OCI-LY1 (cell line): ENCODE results near the gene UQCR10.

Source experiments
- H2AFZ ChIP-seq: fragments of 200-600 bp; sonication (generic), shearing (Covaris generic); 2 replicates; pipeline ENCODE4 v1.6.0; 2014; ENCODE audit warnings: antibody characterized with exemption, mild to moderate bottlenecking, low read length
- H3F3A ChIP-seq: fragments of 200-600 bp; sonication (generic), shearing (Covaris generic); 2 replicates; pipeline ENCODE4 v1.6.0; 2014; ENCODE audit warnings: mild to moderate bottlenecking, antibody characterized with exemption, low read length, moderate library complexity; ENCODE audit not compliant: insufficient read depth
- H3K27ac ChIP-seq: fragments of 200-600 bp; sonication (generic); 2 replicates; pipeline ENCODE4 v1.5.1; 2014; ENCODE audit warnings: low read length, mixed run types, mild to moderate bottlenecking, low read depth; ENCODE audit not compliant: poor library complexity, severe bottlenecking
- H3K27me3 ChIP-seq: fragments of 200-600 bp; sonication (generic); 2 replicates; pipeline ENCODE4 v1.6.0; 2014; ENCODE audit warnings: antibody characterized with exemption, mild to moderate bottlenecking, low read length, moderate library complexity; ENCODE audit not compliant: insufficient read depth
- H3K36me3 ChIP-seq: fragments of 200-600 bp; sonication (generic); 2 replicates; pipeline ENCODE4 v1.6.1; 2014; ENCODE audit warnings: mild to moderate bottlenecking, antibody characterized with exemption, low read length, moderate library complexity, mixed read lengths; ENCODE audit not compliant: insufficient read depth
- H3K4me1 ChIP-seq: fragments of 200-600 bp; sonication (generic); 2 replicates; pipeline ENCODE4 v1.5.1; 2014; ENCODE audit warnings: mild to moderate bottlenecking, low read length, moderate library complexity; ENCODE audit not compliant: insufficient read depth, severe bottlenecking
- H3K4me2 ChIP-seq: fragments of 200-600 bp; sonication (generic), shearing (Covaris generic); 2 replicates; pipeline ENCODE4 v1.6.1; 2014; ENCODE audit warnings: low read length
- H3K4me3 ChIP-seq: fragments of 200-600 bp; sonication (generic); 2 replicates; pipeline ENCODE4 v1.5.1; 2014; ENCODE audit warnings: low read length, low read depth, mild to moderate bottlenecking, mixed read lengths; ENCODE audit not compliant: poor library complexity, severe bottlenecking
- H3K79me2 ChIP-seq: fragments of 200-600 bp; shearing (Covaris generic); 2 replicates; pipeline ENCODE4 v1.6.1; 2016; ENCODE audit warnings: mixed run types, low read length, mixed read lengths; ENCODE audit not compliant: insufficient read depth
- H3K9ac ChIP-seq: fragments of 200-600 bp; sonication (generic), shearing (Covaris generic); 2 replicates; pipeline ENCODE4 v1.6.1; 2014; ENCODE audit warnings: mild to moderate bottlenecking, low read length, mixed read lengths
- H3K9me2 ChIP-seq: fragments of 200-600 bp; sonication (generic), shearing (Covaris generic); 2 replicates; pipeline ENCODE4 v1.6.1; 2014; ENCODE audit warnings: low read depth, mild to moderate bottlenecking, low read length, mixed read lengths
- H3K9me3 ChIP-seq: fragments of 200-600 bp; shearing (Covaris generic); 2 replicates; pipeline ENCODE4 v1.6.1; 2014; ENCODE audit warnings: low read length, mixed read lengths
- H4K20me1 ChIP-seq: fragments of 200-600 bp; sonication (generic), shearing (Covaris generic); 2 replicates; pipeline ENCODE4 v1.6.0; 2016; ENCODE audit warnings: mild to moderate bottlenecking, low read length; ENCODE audit not compliant: insufficient read depth
- EZH2 ChIP-seq: fragments of 200-600 bp; sonication (generic), shearing (Covaris generic); IDR thresholded peaks from 2 replicates; pipeline ENCODE4 v1.8.0; 2017; ENCODE audit warnings: borderline replicate concordance, mixed run types, mild to moderate bottlenecking, antibody characterized with exemption, low read length, moderate library complexity, mixed read lengths
- TF ChIP-seq, protein P1 (sequence below): fragments of 200-600 bp; sonication (generic), shearing (Covaris generic); IDR thresholded peaks from 2 replicates; pipeline ENCODE4 v1.5.1; 2017; ENCODE audit warnings: mild to moderate bottlenecking, antibody characterized with exemption, low read length, moderate library complexity, mixed read lengths

UQCR10 gene

DNA sequence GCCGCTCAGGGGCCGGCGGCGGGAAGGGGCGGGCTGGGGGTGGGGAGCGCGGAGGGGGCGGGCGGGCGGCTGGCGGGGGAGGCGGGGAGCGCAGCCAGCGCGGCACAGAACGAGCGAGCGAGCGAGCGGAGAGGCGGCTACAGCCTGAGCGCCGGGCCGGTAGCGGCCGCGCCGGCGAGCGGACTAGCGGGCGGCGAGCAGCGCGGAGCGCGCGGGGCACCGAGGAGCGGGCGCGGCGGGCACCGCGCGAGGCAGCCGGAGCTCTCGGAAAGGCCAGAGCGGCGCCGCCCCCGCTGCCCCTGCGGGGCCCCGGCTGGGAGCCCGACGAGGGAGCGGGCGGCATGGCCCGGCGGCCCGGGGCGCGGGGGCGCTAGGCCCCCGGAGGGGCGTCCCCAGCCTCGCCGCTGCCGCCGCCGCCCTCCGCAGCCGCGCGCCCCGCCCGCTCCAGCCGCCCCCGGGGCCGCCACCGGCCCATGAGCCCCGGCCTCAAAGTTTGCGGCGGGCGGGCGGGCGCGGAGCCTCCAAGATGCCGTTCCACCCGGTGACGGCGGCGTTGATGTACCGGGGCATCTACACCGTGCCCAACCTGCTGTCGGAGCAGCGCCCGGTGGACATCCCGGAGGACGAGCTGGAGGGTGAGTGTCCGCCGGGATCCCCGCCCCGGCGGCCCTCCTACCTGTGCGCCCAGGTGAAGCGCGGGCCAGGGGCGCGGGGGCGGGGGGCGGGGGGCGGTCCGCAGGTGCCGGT is 47.1 kb upstream of the UQCR10 start, which contains the start of gene CABP7:
Gene CABP7 (plus strand): TSS at position 105 of the 747 bp plus-strand sequence. CDS start 422 bp downstream, at position 527.
- H3F3A ChIP-seq = no peaks in the 10 kb centered on the region
- no peak for TF ChIP-seq EZH2
- TF ChIP-seq, protein P1, sequence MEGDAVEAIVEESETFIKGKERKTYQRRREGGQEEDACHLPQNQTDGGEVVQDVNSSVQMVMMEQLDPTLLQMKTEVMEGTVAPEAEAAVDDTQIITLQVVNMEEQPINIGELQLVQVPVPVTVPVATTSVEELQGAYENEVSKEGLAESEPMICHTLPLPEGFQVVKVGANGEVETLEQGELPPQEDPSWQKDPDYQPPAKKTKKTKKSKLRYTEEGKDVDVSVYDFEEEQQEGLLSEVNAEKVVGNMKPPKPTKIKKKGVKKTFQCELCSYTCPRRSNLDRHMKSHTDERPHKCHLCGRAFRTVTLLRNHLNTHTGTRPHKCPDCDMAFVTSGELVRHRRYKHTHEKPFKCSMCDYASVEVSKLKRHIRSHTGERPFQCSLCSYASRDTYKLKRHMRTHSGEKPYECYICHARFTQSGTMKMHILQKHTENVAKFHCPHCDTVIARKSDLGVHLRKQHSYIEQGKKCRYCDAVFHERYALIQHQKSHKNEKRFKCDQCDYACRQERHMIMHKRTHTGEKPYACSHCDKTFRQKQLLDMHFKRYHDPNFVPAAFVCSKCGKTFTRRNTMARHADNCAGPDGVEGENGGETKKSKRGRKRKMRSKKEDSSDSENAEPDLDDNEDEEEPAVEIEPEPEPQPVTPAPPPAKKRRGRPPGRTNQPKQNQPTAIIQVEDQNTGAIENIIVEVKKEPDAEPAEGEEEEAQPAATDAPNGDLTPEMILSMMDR = no peak
- H3K9ac ChIP-seq = no peak within 1 kb of the TSS
- H3K27me3 ChIP-seq = peaks cover 19% of the 10 kb centered on the region; the same call in 1 of the 2 replicates
- no peaks in the 10 kb centered on the region for H3K9me2 ChIP-seq
- H3K79me2 ChIP-seq = no peaks in the 10 kb centered on the region
- H2AFZ ChIP-seq = no peak within 1 kb of the TSS
- H4K20me1 ChIP-seq = no peaks in the 10 kb centered on the region
- H3K4me3 ChIP-seq = no peak within 1 kb of the TSS
- H3K36me3 ChIP-seq = no peaks in the 10 kb centered on the region
- H3K4me2 ChIP-seq = no peak within 1 kb of the TSS
- no peaks in the 10 kb centered on the region for H3K9me3 ChIP-seq
- H3K27ac ChIP-seq = no peak within 1 kb of the TSS
- H3K4me1 ChIP-seq = no peaks in the 10 kb centered on the region

DNA sequence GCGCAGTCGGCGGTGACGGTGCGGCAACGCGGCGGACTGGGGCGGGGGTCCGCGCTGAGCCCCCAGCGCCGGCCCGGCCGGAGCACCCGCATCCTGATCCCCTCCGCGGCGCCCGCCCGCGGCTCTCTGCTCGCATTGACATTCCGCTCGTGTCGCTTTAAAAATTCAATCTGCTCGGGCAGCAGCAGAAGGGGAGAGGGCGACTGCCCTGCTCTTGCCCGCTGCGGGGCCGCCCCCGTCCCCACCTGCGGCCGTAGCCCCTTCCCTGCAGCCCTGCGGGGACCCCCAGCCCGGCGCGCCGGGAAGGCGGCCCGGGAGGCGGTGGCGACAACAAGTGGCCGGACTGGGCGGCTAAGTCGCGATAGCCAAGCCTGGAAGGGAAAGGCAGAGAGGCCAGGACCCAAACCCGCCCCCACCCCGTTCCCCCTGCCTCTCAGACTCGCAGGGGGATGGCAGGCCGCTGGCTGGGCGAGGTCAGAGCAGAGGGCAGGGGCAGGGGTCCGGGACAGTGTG is 46.3 kb upstream of the UQCR10 start:
- H3K27ac ChIP-seq = no peak overlapping the region
- H3K36me3 ChIP-seq = no peaks in the 10 kb centered on the region
- no peaks in the 10 kb centered on the region for H3K79me2 ChIP-seq
- no peak overlapping the region for H3K4me2 ChIP-seq
- no peak overlapping the region for H3K9ac ChIP-seq
- no peaks in the 10 kb centered on the region for H3K9me3 ChIP-seq
- peaks cover 22% of the 10 kb centered on the region for H3K27me3 ChIP-seq
- no peaks in the 10 kb centered on the region for H3K4me1 ChIP-seq
- no peak overlapping the region for H2AFZ ChIP-seq
- TF ChIP-seq, protein P1 = no peak
- no peak for TF ChIP-seq EZH2
- no peaks in the 10 kb centered on the region for H3F3A ChIP-seq
- H4K20me1 ChIP-seq = no peaks in the 10 kb centered on the region
- no peaks in the 10 kb centered on the region for H3K9me2 ChIP-seq
- no peak overlapping the region for H3K4me3 ChIP-seq

DNA sequence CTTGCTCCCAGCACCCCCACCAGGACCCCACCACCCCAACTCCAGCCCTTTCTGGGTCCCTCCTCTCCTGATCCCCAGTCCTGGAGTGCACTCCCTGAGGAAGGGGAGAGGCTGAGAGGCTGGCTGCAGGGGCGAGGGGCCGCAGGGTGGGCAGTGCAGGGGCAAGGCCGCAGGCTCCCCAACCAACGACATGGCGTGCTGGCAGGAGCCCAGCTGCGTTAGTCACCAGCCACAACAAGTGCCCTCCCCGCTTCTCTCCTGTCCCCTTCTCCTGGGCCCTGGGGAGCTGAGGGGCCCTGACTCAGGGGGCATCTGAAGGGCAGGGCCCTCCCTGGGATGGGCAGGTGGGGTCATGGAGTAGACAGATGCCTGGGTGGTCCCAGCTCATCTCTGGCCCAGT is 45.0 kb upstream of the UQCR10 start:
- no peaks in the 10 kb centered on the region for H3K9me2 ChIP-seq
- no peaks in the 10 kb centered on the region for H3K79me2 ChIP-seq
- no peak overlapping the region for H3K27ac ChIP-seq
- no peaks in the 10 kb centered on the region for H3K36me3 ChIP-seq
- no peak overlapping the region for H3K4me2 ChIP-seq
- no peaks in the 10 kb centered on the region for H3K4me1 ChIP-seq
- H3K27me3 ChIP-seq = peaks cover 24% of the 10 kb centered on the region
- no peak overlapping the region for H2AFZ ChIP-seq
- H4K20me1 ChIP-seq = no peaks in the 10 kb centered on the region
- TF ChIP-seq, protein P1 = no peak
- no peak for TF ChIP-seq EZH2
- no peaks in the 10 kb centered on the region for H3F3A ChIP-seq
- H3K9me3 ChIP-seq = no peaks in the 10 kb centered on the region
- no peak overlapping the region for H3K4me3 ChIP-seq
- H3K9ac ChIP-seq = no peak overlapping the region
